Astrocyte (in vitro differentiated cells and primary cell): ENCODE results near the gene ZNF547.

ENCODE experiments used
- CTCF ChIP-seq: IDR thresholded peaks from 2 replicates; pipeline ENCODE4 v1.5.1; 2011; ENCODE audit warnings: low read depth, mild to moderate bottlenecking, inconsistent platforms, low read length, moderate library complexity; ENCODE audit not compliant: insufficient read depth
- EZH2 ChIP-seq: IDR thresholded peaks from 2 replicates; pipeline ENCODE4 v1.6.1; 2012; ENCODE audit warnings: mild to moderate bottlenecking, low read length, inconsistent platforms; ENCODE audit not compliant: insufficient read depth

GRCh38 chr19:57338877-57339276 lies 24.5 kb upstream of the ZNF547 start:
- no peak for TF ChIP-seq CTCF
- no peak for TF ChIP-seq EZH2
